GM20431 (cell line): ENCODE results near the gene PAK5.

Source experiments
- in situ Hi-C: fragments of 300-500 bp; cut with MseI, MboI; formaldehyde crosslinking; loops from one replicate; pipeline ENCODE4 v1.15.0; 2020; ENCODE audit warnings: low sequenced_read_pairs; ENCODE audit not compliant: unreplicated experiment

Gene PAK5

GRCh38 chr20:9507544-9508239 lies 331.2 kb downstream of the PAK5 start:
- in situ Hi-C loops, result no loop called here

GRCh38 chr20:9506964-9507369 lies 331.9 kb downstream of the PAK5 start:
- in situ Hi-C loops, result no loop called here

- in situ Hi-C loops, result no loop called here
These were observed 332.5 kb downstream of the PAK5 start for GRCh38 chr20:9506280-9506821.

GRCh38 chr20:9503526-9504245 lies 335.2 kb downstream of the PAK5 start:
- in situ Hi-C loops, result no loop called here

GRCh38 chr20:9501473-9501872 lies 337.4 kb downstream of the PAK5 start:
- in situ Hi-C loops, result no loop called here

- in situ Hi-C loops, result no loop called here
These were observed 338.8 kb downstream of the PAK5 start for GRCh38 chr20:9500121-9500520.

- in situ Hi-C loops, result no loop called here
These were observed 339.6 kb downstream of the PAK5 start for GRCh38 chr20:9499126-9499899.

- in situ Hi-C loops, result no loop called here
These were observed 340.6 kb downstream of the PAK5 start for GRCh38 chr20:9498322-9498721.

- in situ Hi-C loops, result no loop called here
These were observed 342.7 kb downstream of the PAK5 start for GRCh38 chr20:9496155-9496554.

- in situ Hi-C loops, result no loop called here
These were observed 343.2 kb downstream of the PAK5 start for GRCh38 chr20:9495701-9496100.

- in situ Hi-C loops, result no loop called here
These were observed 345.1 kb downstream of the PAK5 start for GRCh38 chr20:9493803-9494202.

- in situ Hi-C loops, result no loop called here
These were observed 346.8 kb downstream of the PAK5 start for GRCh38 chr20:9492067-9492466.

- in situ Hi-C loops, result no loop called here
These were observed 347.6 kb downstream of the PAK5 start for GRCh38 chr20:9491324-9491723.

GRCh38 chr20:9490631-9491030 lies 348.2 kb downstream of the PAK5 start:
- in situ Hi-C loops, result no loop called here

- in situ Hi-C loops, result no loop called here
These were observed 348.7 kb downstream of the PAK5 start for GRCh38 chr20:9490161-9490560.

- in situ Hi-C loops, result no loop called here
These were observed 350.8 kb downstream of the PAK5 start for GRCh38 chr20:9488063-9488462.
